GM12891 (cell line): ENCODE measurements around the gene HDAC9.

Experiments
- DNase-seq: peaks from one replicate; pipeline ENCODE4 v3.0.0; 2011; ENCODE audit warnings: low spot score; ENCODE audit not compliant: insufficient read length
- FAIRE-seq: peaks from 2 replicates; lab custom pipeline; 2011; peaks lifted over from hg19 to GRCh38; lab: Jason Lieb, UNC
- PAX5 ChIP-seq: IDR thresholded peaks from 2 replicates; pipeline ENCODE4 v1.6.1; 2011; ENCODE audit warnings: low read length, moderate library complexity, mild to moderate bottlenecking; ENCODE audit not compliant: insufficient read depth, severe bottlenecking
- POLR2A ChIP-seq: IDR thresholded peaks from 2 replicates; pipeline ENCODE4 v1.6.1; 2011; ENCODE audit warnings: low read depth, low read length, control low read depth
- POLR2AphosphoS5 ChIP-seq: IDR thresholded peaks from 2 replicates; pipeline ENCODE4 v1.6.1; 2011; ENCODE audit warnings: low read depth, low read length, control low read depth
- POU2F2 ChIP-seq: IDR thresholded peaks from 2 replicates; pipeline ENCODE4 v1.6.1; 2011; ENCODE audit warnings: low read depth, mild to moderate bottlenecking, control low read depth, low read length, moderate library complexity
- SPI1 ChIP-seq: IDR thresholded peaks from 2 replicates; pipeline ENCODE4 v1.6.1; 2011; ENCODE audit warnings: low read depth, low read length, control low read depth
- TAF1 ChIP-seq: IDR thresholded peaks from 2 replicates; pipeline ENCODE4 v1.6.1; 2011; ENCODE audit warnings: low read depth, low read length, control low read depth

Gene HDAC9

DNA sequence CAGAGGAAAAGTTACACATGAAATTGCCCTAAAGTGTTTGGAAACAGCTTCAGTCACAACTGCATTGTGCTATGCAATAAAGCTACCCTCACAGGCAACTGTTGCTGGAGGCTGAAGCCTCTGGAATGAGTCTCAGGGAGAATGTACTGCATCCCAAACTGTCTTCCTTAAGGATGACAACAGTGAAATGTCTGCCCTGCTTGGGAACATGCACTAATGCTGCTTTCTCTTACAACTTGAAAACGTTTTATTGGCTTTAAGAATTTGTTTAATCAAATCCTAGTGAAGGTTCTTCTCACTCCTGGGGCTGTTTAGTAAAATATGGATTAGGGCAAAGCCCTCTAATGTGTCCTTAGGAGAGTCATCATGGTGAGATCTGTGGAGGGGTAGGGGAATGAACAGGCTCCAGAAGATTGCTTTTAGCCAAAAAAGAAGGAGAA, 406.5 kb downstream of the HDAC9 start:
- FAIRE-seq (no peak), DNase-seq (no peak)
- TF ChIP-seq SPI1 = no peak
- no peak for TF ChIP-seq TAF1
- TF ChIP-seq POLR2A = no peak
- TF ChIP-seq PAX5 = no peak

DNA sequence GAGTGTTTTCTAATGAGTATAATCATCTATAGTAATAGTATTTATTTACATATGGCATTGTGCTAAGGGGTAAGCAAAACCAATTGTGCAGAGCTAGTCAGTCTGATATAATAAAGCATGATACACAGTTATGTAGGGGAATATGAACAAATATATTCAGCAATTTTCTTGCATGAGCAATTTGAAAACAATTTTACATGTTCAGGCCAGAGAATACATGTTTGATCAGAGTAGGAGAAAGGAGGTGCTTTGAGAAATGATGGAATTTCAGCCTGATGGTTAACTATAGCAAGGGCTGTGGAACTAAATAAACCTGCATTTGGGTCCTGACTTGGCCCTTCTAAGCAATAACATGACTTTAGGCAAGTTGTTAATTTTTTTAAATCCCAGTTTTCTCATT, 407.3 kb downstream of the HDAC9 start:
- no peak for TF ChIP-seq TAF1
- no peak for TF ChIP-seq POU2F2
- TF ChIP-seq PAX5 = no peak
- no peak for TF ChIP-seq POLR2AphosphoS5
- no peak for TF ChIP-seq SPI1
- TF ChIP-seq POLR2A = no peak
- DNase-seq (no peak), FAIRE-seq (no peak)

- FAIRE-seq = no peak
- TF ChIP-seq POLR2AphosphoS5 = no peak
- no peak for TF ChIP-seq POU2F2
- TF ChIP-seq PAX5 = no peak
- no peak for TF ChIP-seq TAF1
- TF ChIP-seq SPI1 = no peak
- no peak for TF ChIP-seq POLR2A
- DNase-seq = no peak
Observed at GRCh38 chr7:18903695-18904094, 408.1 kb downstream of the HDAC9 start.

DNA sequence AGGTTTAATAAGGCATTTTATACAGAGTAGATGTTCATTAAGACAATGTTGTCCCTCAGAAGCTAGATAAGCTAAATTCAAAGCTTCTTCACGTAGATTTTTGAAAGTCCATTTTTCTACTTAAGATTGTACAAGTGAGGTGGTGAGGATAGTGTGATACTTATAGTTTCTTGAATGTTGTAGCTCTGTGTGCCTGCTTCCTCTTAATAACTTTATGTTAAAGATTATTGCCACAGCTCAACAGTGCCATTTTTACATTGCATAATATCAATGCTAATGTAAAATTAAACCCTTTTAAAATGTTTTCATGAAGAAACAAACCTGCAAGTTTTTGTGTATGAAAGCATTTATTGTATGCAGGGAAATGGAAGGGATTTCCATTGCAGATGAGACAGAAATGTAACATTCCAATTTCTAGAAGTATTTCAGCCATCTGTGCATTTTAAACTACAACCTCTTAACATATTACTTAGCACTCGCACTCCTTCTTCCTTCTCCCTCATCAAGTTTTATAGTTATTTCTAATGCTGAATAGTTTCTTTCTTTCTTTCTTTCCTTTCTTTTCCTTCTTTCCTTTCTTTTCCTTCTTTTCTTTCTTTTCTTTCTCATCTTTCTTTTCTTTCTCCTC, 409.9 kb downstream of the HDAC9 start:
- FAIRE-seq (no peak), DNase-seq (no peak)
- TF ChIP-seq POLR2AphosphoS5 = no peak
- TF ChIP-seq SPI1 = no peak
- no peak for TF ChIP-seq POLR2A
- TF ChIP-seq TAF1 = no peak
- TF ChIP-seq POU2F2 = no peak
- TF ChIP-seq PAX5 = no peak

DNA sequence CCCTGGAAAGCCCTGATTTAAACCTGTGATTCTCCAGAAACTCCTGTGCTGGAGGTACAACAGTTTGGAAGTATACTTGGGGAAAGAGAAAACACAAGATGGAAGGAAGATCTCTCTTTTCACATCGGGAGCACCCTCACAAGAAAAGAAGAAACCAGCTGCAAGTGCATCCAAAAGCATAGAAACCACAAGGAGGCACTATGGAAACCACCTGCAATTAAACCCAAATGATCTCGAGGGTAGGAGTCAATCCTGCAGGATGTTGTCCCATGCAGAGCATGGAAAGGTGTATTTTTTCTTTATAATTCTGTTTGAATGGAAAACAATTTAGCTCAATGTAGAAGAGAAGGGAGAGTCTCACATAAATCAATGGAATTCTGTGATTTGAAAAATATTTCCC, 411.4 kb downstream of the HDAC9 start:
- no peak for TF ChIP-seq PAX5
- no peak for TF ChIP-seq POLR2A
- TF ChIP-seq SPI1 = no peak
- no peak for TF ChIP-seq TAF1
- no peak for TF ChIP-seq POLR2AphosphoS5
- no peak for TF ChIP-seq POU2F2
- DNase-seq (no peak), FAIRE-seq (no peak)

- no peak for TF ChIP-seq POLR2AphosphoS5
- no peak for DNase-seq
- FAIRE-seq = no peak
Observed at GRCh38 chr7:18913106-18913505, 417.6 kb downstream of the HDAC9 start.

DNA sequence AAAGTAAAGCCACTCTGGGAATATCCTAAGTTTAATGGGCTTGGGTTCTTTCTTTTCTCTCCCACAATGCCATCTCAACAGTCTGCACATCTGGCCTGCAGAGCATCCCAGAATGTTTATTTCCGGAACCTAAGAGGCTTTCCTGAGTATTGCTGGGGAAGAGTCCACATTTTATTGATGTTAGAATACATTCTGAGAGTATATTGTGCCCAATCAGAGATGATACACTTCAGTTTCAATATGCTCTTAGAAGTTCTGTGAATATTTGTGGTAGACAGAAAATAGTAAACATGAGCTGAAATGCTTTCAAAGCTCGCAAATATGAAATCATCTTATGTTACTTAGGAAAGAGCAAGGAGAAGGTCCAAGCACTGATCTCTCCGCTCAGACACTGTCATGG, 421.3 kb downstream of the HDAC9 start:
- TF ChIP-seq TAF1 (no peak), PAX5 (no peak), POLR2AphosphoS5 (no peak), POU2F2 (no peak), SPI1 (no peak)
- DNase-seq = no peak
- no peak for FAIRE-seq

GRCh38 chr7:18927134-18927533, 431.6 kb downstream of the HDAC9 start:
- no peak for TF ChIP-seq POLR2AphosphoS5
- no peak for TF ChIP-seq PAX5
- no peak for TF ChIP-seq POLR2A
- TF ChIP-seq TAF1 = no peak
- TF ChIP-seq SPI1 = no peak
- no peak for DNase-seq
- no peak for FAIRE-seq

GRCh38 chr7:18936265-18936664, 440.7 kb downstream of the HDAC9 start:
- DNase-seq = no peak
- FAIRE-seq = no peak
- TF ChIP-seq TAF1 (no peak), POLR2AphosphoS5 (no peak), POLR2A (no peak), SPI1 (no peak), PAX5 (no peak), POU2F2 (no peak)

DNA sequence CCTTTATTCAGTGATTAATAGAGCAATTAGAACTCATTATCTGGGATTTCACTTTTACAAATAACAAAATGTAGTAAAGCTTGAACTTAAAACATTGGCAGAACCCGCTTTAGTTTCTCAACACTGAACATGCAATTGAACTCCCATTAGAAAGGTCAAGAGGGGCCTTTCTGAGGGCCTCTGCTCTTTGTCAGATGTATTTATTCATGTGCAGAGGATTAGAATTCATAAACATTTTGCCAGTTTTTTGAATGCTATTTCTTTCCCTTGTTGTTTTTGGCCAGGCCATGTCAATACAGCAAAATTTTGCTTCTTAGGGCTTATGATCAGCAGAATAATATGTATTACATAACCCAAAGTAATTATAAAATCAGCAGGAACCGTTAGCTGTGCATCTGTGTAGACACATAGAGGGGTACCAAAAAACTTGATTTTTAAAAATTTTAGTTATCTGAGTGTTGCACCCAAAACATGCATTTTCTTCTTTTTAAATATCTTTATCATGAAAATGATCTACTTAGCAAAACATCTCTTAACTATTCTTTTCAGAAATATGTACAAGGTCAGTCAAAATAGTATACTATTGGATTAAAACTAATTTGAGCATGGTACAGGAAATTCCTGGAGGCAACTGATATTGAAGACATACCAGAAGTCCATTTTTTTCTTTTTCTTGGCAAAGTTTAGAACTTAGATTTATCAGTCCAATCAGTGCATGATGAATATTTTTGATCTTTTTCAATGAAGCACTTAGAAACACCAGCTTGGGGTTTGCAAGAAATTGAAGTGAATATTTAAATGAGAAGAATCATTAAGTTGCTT, 444.4 kb downstream of the HDAC9 start:
- FAIRE-seq = no peak
- TF ChIP-seq TAF1 (no peak), SPI1 (no peak), PAX5 (no peak), POLR2AphosphoS5 (no peak), POU2F2 (no peak), POLR2A (no peak)
- DNase-seq = no peak
